Measurements from ENCODE around the gene ABCB6.

GRCh38 chr2:219172231-219173154 lies 46.3 kb downstream of the ABCB6 start:
- no peak for TF ChIP-seq CTCF (IDR thresholded peaks at IDR 0.05)
- TF ChIP-seq POLR2A (IDR thresholded peaks at IDR 0.05): no peak
